HG03457 (cell line): ENCODE data around the gene STK32C.

Experiments
- ATAC-seq: cut with Tn5 transposase; IDR thresholded peaks from one replicate; pipeline ENCODE4 v1.9.1; 2021; ENCODE audit warnings: moderate number of reproducible peaks; ENCODE audit not compliant: unreplicated experiment

Gene STK32C

GRCh38 chr10:132283604-132284382 lies 24.0 kb downstream of the STK32C start:
- no peak for ATAC-seq

GRCh38 chr10:132282667-132283603 lies 24.8 kb downstream of the STK32C start:
- ATAC-seq, result no peak

- no peak for ATAC-seq
Observed at GRCh38 chr10:132281915-132282666, 25.7 kb downstream of the STK32C start.

GRCh38 chr10:132280646-132281074 lies 27.1 kb downstream of the STK32C start:
- ATAC-seq, result no peak

GRCh38 chr10:132279873-132280645 lies 27.7 kb downstream of the STK32C start:
- ATAC-seq, result no peak

- ATAC-seq, result no peak
Observed at GRCh38 chr10:132277311-132277741, 30.4 kb downstream of the STK32C start.

- ATAC-seq, result no peak
Observed at GRCh38 chr10:132276706-132277105, 31.0 kb downstream of the STK32C start.

- no peak for ATAC-seq
Observed at GRCh38 chr10:132276179-132276675, 31.5 kb downstream of the STK32C start.

- no peak for ATAC-seq
Observed at GRCh38 chr10:132275426-132276178, 32.1 kb downstream of the STK32C start.

- no peak for ATAC-seq
Observed at GRCh38 chr10:132274986-132275385, 32.8 kb downstream of the STK32C start.

GRCh38 chr10:132274581-132274980 lies 33.2 kb downstream of the STK32C start:
- no peak for ATAC-seq

- ATAC-seq, result no peak
Observed at GRCh38 chr10:132273966-132274365, 33.8 kb downstream of the STK32C start.

- ATAC-seq, result no peak
Observed at GRCh38 chr10:132273304-132273944, 34.3 kb downstream of the STK32C start.

- ATAC-seq, result no peak
Observed at GRCh38 chr10:132272231-132272971, 35.3 kb downstream of the STK32C start.

GRCh38 chr10:132271458-132272230 lies 36.1 kb downstream of the STK32C start:
- ATAC-seq, result no peak

GRCh38 chr10:132270721-132271457 lies 36.9 kb downstream of the STK32C start:
- ATAC-seq, result no peak

- ATAC-seq, result no peak
Observed at GRCh38 chr10:132270256-132270655, 37.5 kb downstream of the STK32C start.
